GM18511 (cell line): ENCODE results near the gene ATRX.
"Not testable (repeated sequence)": the region's sequence is repeated elsewhere in the genome, so short reads cannot be mapped to it uniquely, and the experiment has no call there.

Experiments used
- ATAC-seq: cut with Tn5 transposase; IDR thresholded peaks from one replicate; pipeline ENCODE4 v1.9.1; 2021; ENCODE audit warnings: mild to moderate bottlenecking, moderate library complexity; ENCODE audit not compliant: unreplicated experiment

ATRX gene

GRCh38 chrX:77785486-77786364 is at the start of gene ATRX:
ATRX (minus strand) TSS chrX:77786216; CDS start chrX:77786001, 215 bp downstream.
- ATAC-seq, result peak; percentile 94

GRCh38 chrX:77831544-77831943 is 45.5 kb upstream of the ATRX start:
- not testable (repeated sequence) for ATAC-seq

- ATAC-seq, result not testable (repeated sequence)
Observed at GRCh38 chrX:77821989-77822388, 36.0 kb upstream of the ATRX start.

- no peak for ATAC-seq
Observed at GRCh38 chrX:77820091-77820727, 34.2 kb upstream of the ATRX start.

- no peak for ATAC-seq
Observed at GRCh38 chrX:77814210-77814609, 28.2 kb upstream of the ATRX start.

GRCh38 chrX:77802201-77802600 is 16.2 kb upstream of the ATRX start:
- ATAC-seq, result no peak

GRCh38 chrX:77795124-77795523 is 9.1 kb upstream of the ATRX start:
- no peak for ATAC-seq

- no peak for ATAC-seq
Observed at GRCh38 chrX:77793946-77794345, 7.9 kb upstream of the ATRX start.

GRCh38 chrX:77788050-77788449 is 2.0 kb upstream of the ATRX start:
- ATAC-seq, result no peak

GRCh38 chrX:77786365-77786680 is 307 bp upstream of the ATRX start:
- ATAC-seq, result peak; percentile 12

- no peak for ATAC-seq
Observed at GRCh38 chrX:77779695-77780094, 6.3 kb downstream of the ATRX start.

GRCh38 chrX:77776659-77777058 is 9.4 kb downstream of the ATRX start:
- no peak for ATAC-seq

- no peak for ATAC-seq
Observed at GRCh38 chrX:77771601-77772000, 14.4 kb downstream of the ATRX start.

GRCh38 chrX:77768787-77769186 is 17.2 kb downstream of the ATRX start:
- ATAC-seq, result no peak

GRCh38 chrX:77766212-77766611 is 19.8 kb downstream of the ATRX start:
- ATAC-seq, result not testable (repeated sequence)

- ATAC-seq, result no peak
Observed at GRCh38 chrX:77755561-77755960, 30.5 kb downstream of the ATRX start.

GRCh38 chrX:77753942-77754341 is 32.1 kb downstream of the ATRX start:
- not testable (repeated sequence) for ATAC-seq

GRCh38 chrX:77749695-77750094 is 36.3 kb downstream of the ATRX start:
- ATAC-seq, result no peak

- ATAC-seq, result no peak
Observed at GRCh38 chrX:77743720-77744119, 42.3 kb downstream of the ATRX start.

- ATAC-seq, result no peak
Observed at GRCh38 chrX:77742788-77743476, 43.1 kb downstream of the ATRX start.

- ATAC-seq, result no peak
Observed at GRCh38 chrX:77740376-77740905, 45.6 kb downstream of the ATRX start.

- no peak for ATAC-seq
Observed at GRCh38 chrX:77733342-77733741, 52.7 kb downstream of the ATRX start.
